ENCODE results near the gene PHOX2A. TPM values are rescaled to one million over a fixed set of nuclear protein-coding genes. Genes with fewer than 3 reads are reported as not detected.
A peak's percentile ranks its signal among the peaks of the same experiment; 100 is the strongest.

PHOX2A gene
- total RNA-seq, 1 donor from 2014 or later = not detected

DNA sequence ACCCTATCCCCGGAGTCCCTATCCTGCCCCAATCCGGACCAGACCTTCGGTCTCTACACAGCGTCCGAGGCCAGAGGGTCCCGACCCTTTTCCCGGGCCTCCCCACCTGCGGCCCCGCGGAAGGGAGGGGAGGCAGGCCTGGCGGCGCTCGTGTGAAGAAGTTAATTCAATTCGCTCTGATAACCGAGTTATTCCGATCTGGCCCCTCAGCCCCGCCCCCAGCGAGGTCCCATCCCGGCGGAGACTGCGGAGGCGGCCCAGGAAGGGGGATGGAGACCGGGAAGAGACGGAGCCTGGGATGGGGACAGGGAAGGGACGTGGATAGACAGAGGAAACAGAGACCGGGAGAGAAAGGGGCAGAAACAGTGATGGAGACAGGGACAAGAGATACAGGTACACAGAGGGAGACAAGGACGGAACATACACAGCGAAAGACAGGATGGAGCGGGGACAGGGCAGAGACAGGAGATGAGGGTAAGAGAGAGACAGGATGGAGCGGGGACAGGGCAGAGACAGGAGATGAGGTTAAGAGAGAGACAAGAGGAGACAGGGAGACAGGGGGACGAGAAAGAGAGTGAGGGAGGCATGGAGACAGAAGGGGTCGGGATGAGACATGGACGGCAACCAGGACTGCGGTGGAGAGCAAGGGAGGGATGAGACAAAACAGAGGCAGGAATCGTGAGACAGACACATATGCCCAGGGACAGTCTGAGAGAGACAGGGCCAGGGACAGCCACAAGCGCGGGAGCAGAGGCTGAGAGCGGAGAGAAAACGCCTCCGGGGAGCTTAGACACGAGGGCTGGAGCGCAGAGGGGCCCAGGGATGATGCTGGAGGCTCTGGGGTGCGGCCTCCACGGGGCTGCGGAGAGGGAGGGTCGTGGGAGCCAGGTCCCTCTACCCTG lies 636 bp upstream of the PHOX2A start:
- Mint-ChIP-seq H3K27me3 (ENCODE audit: unreplicated experiment) (peaks cover 27% of the 10 kb centered on the region), H3K4me3 (ENCODE audit: unreplicated experiment) (peak overlapping the region; percentile 35), H3K36me3 (ENCODE audit: unreplicated experiment) (peaks cover 5% of the 10 kb centered on the region), H3K4me1 (ENCODE audit: unreplicated experiment) (peaks cover 12% of the 10 kb centered on the region), H3K27ac (ENCODE audit: unreplicated experiment) (no peak overlapping the region), H3K9me3 (ENCODE audit: unreplicated experiment) (no peaks in the 10 kb centered on the region)
- TF ChIP-seq, protein P1, sequence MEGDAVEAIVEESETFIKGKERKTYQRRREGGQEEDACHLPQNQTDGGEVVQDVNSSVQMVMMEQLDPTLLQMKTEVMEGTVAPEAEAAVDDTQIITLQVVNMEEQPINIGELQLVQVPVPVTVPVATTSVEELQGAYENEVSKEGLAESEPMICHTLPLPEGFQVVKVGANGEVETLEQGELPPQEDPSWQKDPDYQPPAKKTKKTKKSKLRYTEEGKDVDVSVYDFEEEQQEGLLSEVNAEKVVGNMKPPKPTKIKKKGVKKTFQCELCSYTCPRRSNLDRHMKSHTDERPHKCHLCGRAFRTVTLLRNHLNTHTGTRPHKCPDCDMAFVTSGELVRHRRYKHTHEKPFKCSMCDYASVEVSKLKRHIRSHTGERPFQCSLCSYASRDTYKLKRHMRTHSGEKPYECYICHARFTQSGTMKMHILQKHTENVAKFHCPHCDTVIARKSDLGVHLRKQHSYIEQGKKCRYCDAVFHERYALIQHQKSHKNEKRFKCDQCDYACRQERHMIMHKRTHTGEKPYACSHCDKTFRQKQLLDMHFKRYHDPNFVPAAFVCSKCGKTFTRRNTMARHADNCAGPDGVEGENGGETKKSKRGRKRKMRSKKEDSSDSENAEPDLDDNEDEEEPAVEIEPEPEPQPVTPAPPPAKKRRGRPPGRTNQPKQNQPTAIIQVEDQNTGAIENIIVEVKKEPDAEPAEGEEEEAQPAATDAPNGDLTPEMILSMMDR (IDR thresholded peaks at IDR 0.05) = no peak
- no peak for DNase-seq (ENCODE audit: extremely low spot score, unreplicated experiment)

DNA sequence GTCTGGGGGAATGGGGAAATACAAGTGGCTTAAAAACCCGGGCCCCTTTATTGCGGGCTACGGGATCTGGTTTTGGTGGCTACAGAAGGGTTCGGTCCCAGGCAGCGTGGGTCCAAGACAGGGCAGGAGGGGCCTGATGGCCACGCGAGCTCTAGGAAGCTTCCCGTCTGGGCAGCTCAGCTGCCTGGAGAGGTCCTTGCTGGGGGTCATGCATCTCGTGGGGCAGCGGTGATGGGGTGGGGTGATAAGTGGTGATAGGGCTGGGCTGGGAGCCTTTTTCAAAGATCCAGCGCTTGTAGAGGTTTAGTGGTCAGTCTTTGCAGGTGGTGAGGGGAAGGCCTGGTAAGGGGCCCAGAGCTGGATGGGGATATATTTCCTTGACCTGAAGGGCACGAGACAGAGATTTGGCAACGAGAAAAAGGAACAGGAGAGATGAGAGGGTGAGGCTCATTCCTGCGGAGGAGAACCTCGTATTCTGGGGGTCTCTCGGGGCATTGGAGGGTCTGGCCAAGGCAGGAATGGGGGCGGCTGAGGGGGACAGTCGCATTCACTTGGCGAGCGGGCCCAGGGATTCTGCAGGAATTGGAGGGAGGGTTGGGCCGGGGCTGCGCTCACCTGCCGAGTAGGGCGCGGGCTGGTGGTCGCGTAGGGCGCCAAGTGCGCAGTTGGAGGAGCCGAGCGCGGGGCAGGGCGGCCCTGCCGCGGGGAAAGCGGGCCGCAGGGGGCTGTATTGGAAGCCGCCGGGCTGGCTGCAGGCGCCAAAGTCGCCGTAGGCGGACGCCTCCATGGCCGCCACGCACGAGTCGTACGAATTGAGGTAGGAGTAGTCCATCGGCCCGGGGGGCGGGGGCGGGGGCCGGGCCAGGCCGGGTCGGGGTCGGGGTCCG lies 560 bp downstream of the PHOX2A start:
- H3K36me3 Mint-ChIP-seq (ENCODE audit: unreplicated experiment) = peaks cover 7% of the 10 kb centered on the region
- H3K4me3 Mint-ChIP-seq (ENCODE audit: unreplicated experiment) = peak overlapping the region; percentile 56
- no peaks in the 10 kb centered on the region for H3K9me3 Mint-ChIP-seq (ENCODE audit: unreplicated experiment)
- DNase-seq (ENCODE audit: extremely low spot score, unreplicated experiment) = no peak
- peaks cover 27% of the 10 kb centered on the region for H3K27me3 Mint-ChIP-seq (ENCODE audit: unreplicated experiment)
- H3K4me1 Mint-ChIP-seq (ENCODE audit: unreplicated experiment) = peaks cover 23% of the 10 kb centered on the region
- TF ChIP-seq, protein P1 (IDR thresholded peaks at IDR 0.05) = no peak
- H3K27ac Mint-ChIP-seq (ENCODE audit: unreplicated experiment) = no peak overlapping the region

DNA sequence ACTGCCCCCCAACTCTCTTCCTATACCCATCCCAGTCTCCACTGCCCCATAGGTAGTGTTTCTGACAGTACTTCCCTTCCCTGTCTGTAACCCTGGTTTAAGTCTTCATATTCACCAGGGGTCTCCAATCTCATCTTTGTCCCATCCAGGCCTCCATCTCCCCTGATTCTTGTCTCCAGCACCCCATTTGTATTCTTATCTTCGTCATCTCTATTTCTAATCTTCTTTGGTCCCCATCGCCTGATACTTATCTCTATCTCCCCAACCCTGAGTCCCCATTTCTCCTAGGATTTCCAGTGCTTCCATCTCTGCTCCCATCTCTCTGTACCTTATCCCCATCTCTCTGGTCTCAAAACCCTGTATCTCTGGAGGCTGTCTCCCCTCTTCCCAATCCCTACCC lies 1.8 kb downstream of the PHOX2A start:
- no peaks in the 10 kb centered on the region for H3K9me3 Mint-ChIP-seq (ENCODE audit: unreplicated experiment)
- H3K36me3 Mint-ChIP-seq (ENCODE audit: unreplicated experiment) = peaks cover 7% of the 10 kb centered on the region
- H3K27me3 Mint-ChIP-seq (ENCODE audit: unreplicated experiment) = peaks cover 27% of the 10 kb centered on the region
- peaks cover 29% of the 10 kb centered on the region for H3K4me1 Mint-ChIP-seq (ENCODE audit: unreplicated experiment)
- no peak overlapping the region for H3K27ac Mint-ChIP-seq (ENCODE audit: unreplicated experiment)
- TF ChIP-seq, protein P1 (IDR thresholded peaks at IDR 0.05) = no peak
- no peak for DNase-seq (ENCODE audit: extremely low spot score, unreplicated experiment)
- no peak overlapping the region for H3K4me3 Mint-ChIP-seq (ENCODE audit: unreplicated experiment)

DNA sequence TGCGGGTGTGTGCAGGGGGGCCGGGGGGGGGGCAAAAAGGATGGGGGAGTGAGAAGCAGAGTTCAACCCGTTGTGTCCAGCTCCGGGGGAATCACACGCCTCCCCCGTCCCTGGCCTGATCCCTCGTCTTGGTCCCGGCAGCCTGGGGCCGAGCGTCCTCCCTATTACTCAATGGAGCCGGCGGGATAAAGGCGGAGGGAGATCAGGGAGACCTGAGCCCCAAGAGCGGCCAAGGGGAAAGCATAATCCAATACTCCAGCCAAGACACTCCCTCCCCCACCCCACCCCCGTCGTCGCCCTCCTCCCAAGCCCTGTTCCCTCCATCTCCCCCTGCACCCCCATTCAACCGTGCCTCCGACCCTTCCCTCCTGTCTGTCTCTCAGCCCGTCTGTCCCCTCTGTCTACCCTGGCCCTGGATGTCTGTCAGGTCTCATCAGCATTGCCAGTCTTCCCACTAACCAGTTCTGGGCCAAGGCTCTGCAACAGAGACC lies 2.6 kb downstream of the PHOX2A start:
- no peak for DNase-seq (ENCODE audit: extremely low spot score, unreplicated experiment)
- TF ChIP-seq, protein P1 (IDR thresholded peaks at IDR 0.05) = no peak
- Mint-ChIP-seq H3K9me3 (ENCODE audit: unreplicated experiment) (no peaks in the 10 kb centered on the region), H3K27ac (ENCODE audit: unreplicated experiment) (no peak overlapping the region), H3K36me3 (ENCODE audit: unreplicated experiment) (peaks cover 13% of the 10 kb centered on the region), H3K4me1 (ENCODE audit: unreplicated experiment) (peaks cover 32% of the 10 kb centered on the region), H3K27me3 (ENCODE audit: unreplicated experiment) (peaks cover 27% of the 10 kb centered on the region), H3K4me3 (ENCODE audit: unreplicated experiment) (no peak overlapping the region)
